Keratinocyte (primary cell): ENCODE data around the gene SFSWAP.

Experiments
- CTCF ChIP-seq, 3 experiments: IDR thresholded peaks in 1 of 3; conservative IDR thresholded peaks in 1 of 3; optimal IDR thresholded peaks in 1 of 3; 2 replicates in 2 of 3; 3 replicates in 1 of 3; pipeline versions ENCODE3 to v1.5.1; 2011; ENCODE audit warnings: low read length in 3 of 3, mild to moderate bottlenecking in 3 of 3, moderate library complexity in 2 of 3, control low read depth in 1 of 3, inconsistent platforms in 1 of 3; ENCODE audit not compliant: insufficient read depth in 2 of 3; ENCODE audit errors: extremely low read depth in 1 of 3
- EZH2 ChIP-seq: IDR thresholded peaks from one replicate; pipeline ENCODE4 v1.6.1; 2012; ENCODE audit warnings: inconsistent platforms, mild to moderate bottlenecking, low read length, moderate library complexity

DNA sequence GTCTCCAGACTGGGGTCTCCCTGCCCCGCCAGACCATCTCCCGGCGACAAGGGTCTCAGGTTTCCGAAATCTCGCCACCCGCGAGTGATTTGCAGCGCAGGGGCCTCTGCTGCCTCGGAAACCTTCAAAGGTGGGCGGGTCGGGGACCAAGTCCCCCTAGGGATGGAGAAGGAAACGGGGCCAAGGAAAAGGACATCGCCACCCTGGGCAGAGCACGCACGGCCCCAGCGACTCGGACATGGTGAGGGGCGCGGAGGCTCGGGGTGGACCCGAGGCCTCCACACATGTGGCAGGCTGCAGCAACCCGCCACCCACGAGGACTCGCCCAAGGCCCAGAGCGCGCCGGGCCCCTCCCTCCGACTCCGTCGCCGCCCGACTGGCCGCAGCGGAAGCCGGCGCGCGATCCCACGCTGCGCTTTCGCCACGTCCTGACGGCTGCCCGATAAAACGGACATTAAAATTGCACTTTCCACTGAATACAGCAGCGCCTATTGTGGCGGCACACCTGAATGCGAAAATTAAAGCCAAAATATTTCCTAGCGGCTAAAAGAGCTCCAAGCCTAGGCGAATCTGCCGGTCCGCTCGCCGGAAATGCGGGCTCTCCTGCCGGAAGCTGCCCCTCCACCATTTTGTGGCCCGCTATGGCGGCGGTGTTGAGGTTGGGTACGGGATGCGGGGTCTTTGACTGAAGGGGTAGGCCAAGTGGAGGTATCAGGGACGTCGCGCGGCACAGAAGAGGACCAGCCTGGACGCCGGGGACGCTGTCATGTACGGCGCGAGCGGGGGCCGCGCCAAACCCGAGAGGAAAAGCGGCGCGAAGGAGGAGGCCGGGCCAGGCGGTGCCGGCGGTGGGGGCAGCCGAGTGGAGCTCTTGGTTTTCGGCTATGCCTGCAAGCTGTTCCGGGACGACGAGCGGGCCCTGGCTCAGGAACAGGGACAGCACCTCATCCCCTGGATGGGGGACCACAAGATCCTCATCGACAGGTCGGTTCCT lies at the start of gene SFSWAP:
- no peak for TF ChIP-seq EZH2
- no peak for TF ChIP-seq CTCF (optimal IDR thresholded peaks at IDR 0.05 in 1 of 3, IDR thresholded peaks at IDR 0.05 in 1 of 3, conservative IDR thresholded peaks at IDR 0.05 in 1 of 3; ENCODE audit: extremely low read depth in 1 of 3, insufficient read depth in 2 of 3, low read length in 3 of 3)
